Measurements from ENCODE around the gene KLHL26.

DNA sequence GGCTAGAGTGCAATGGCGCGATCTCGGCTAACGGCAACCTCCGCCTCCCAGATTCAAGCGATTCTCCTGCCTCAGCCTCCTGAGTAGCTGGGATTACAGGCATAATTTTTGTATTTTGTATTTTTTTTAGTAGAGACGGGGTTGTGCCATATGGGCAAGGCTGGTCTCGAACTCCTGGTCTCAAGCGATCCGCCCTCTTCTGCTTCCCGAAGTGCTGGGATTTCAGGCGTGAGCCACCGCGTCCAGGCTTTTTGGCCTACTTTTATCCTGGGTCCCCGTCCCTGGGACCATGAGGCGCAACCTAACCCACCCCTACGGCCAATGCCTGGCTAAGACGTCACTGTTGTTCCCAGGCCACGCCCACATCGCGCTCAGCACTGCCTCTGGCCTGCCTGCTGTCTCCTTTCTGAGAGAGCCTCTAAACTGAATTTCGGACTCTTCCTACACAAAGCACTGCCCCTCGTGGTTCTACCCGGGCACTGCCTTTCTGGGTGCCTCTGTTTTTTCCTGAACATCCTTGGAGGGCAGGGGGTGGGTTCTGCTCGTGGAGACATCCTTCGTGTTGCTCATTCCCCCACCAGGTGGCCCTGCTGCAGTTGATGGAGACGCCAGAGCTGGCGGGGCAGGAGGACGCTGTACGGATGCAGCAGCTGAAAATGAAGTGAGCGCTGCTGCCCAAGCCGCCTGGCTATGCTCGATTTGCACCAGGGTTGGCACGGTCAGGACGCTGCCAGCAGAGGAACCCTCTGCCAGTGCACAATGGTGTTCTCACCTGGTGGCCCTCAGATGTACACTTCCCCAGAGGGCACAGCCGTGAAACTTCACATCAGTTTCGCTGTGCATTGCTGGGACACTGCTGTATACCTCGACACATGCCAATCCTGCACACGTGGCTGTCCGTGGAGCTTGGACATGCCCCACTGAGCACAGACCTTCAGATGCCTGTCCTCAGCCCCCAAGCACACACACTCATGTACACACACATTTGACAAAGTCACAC is 46.3 kb upstream of the KLHL26 start:
- TF ChIP-seq, protein P1, sequence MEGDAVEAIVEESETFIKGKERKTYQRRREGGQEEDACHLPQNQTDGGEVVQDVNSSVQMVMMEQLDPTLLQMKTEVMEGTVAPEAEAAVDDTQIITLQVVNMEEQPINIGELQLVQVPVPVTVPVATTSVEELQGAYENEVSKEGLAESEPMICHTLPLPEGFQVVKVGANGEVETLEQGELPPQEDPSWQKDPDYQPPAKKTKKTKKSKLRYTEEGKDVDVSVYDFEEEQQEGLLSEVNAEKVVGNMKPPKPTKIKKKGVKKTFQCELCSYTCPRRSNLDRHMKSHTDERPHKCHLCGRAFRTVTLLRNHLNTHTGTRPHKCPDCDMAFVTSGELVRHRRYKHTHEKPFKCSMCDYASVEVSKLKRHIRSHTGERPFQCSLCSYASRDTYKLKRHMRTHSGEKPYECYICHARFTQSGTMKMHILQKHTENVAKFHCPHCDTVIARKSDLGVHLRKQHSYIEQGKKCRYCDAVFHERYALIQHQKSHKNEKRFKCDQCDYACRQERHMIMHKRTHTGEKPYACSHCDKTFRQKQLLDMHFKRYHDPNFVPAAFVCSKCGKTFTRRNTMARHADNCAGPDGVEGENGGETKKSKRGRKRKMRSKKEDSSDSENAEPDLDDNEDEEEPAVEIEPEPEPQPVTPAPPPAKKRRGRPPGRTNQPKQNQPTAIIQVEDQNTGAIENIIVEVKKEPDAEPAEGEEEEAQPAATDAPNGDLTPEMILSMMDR (IDR thresholded peaks at IDR 0.05), result no peak
- no peak for TF ChIP-seq POLR2A (IDR thresholded peaks at IDR 0.05)
